ENCODE data around the gene PPCS. TPM values are rescaled to one million over a fixed set of nuclear protein-coding genes. Genes with fewer than 3 reads are reported as not detected.

The PPCS gene
- total RNA-seq, result 40.1 and 48.0 TPM in 2 replicates

GRCh38 chr1:42456010-42456753 lies at the start of gene PPCS, which contains the start of gene ZMYND12:
Gene PPCS (plus strand): TSS chr1:42456543. CDS start chr1:42456566, 23 bp downstream.
Gene ZMYND12 (minus strand): TSS chr1:42456022. CDS start chr1:42455997, 25 bp downstream.
- Mint-ChIP-seq H3K36me3 (ENCODE audit: low read depth) (peaks cover 34% of the 10 kb centered on the region), H3K9me3 (no peaks in the 10 kb centered on the region), H3K27ac (peak within 1 kb of the TSS; percentile 98), H3K27me3 (ENCODE audit: insufficient read depth) (no peaks in the 10 kb centered on the region), H3K4me3 (peak within 1 kb of the TSS; percentile 95), H3K4me1 (ENCODE audit: low read depth) (peaks cover 28% of the 10 kb centered on the region)
- peak; percentile 87 for DNase-seq (ENCODE audit: low spot score)
- intact Hi-C loops (cut with micrococcal nuclease), result loop anchor here (1.0 to 10.0 kb wide), 10 partner anchors 76 to 1477 kb away; partner anchors contain the start of genes C1orf50, CFAP57, CTPS1 and EBNA1BP2

GRCh38 chr1:42414551-42415496 lies 41.5 kb upstream of the PPCS start:
- H3K36me3 Mint-ChIP-seq (ENCODE audit: low read depth), result peaks cover 12% of the 10 kb centered on the region
- DNase-seq (ENCODE audit: low spot score), result no peak
- H3K9me3 Mint-ChIP-seq, result no peaks in the 10 kb centered on the region
- intact Hi-C loops (cut with micrococcal nuclease), result no loop called here
- no peak overlapping the region for H3K4me3 Mint-ChIP-seq
- no peaks in the 10 kb centered on the region for H3K27me3 Mint-ChIP-seq (ENCODE audit: insufficient read depth)
- no peaks in the 10 kb centered on the region for H3K4me1 Mint-ChIP-seq (ENCODE audit: low read depth)
- H3K27ac Mint-ChIP-seq, result no peak overlapping the region

GRCh38 chr1:42417166-42417565 lies 39.2 kb upstream of the PPCS start:
- no peak for DNase-seq (ENCODE audit: low spot score)
- no peaks in the 10 kb centered on the region for H3K9me3 Mint-ChIP-seq
- H3K27me3 Mint-ChIP-seq (ENCODE audit: insufficient read depth), result peaks cover 3% of the 10 kb centered on the region
- H3K36me3 Mint-ChIP-seq (ENCODE audit: low read depth), result peaks cover 9% of the 10 kb centered on the region
- H3K4me1 Mint-ChIP-seq (ENCODE audit: low read depth), result no peaks in the 10 kb centered on the region
- H3K4me3 Mint-ChIP-seq, result no peak overlapping the region
- intact Hi-C loops (cut with micrococcal nuclease), result no loop called here
- H3K27ac Mint-ChIP-seq, result no peak overlapping the region

GRCh38 chr1:42418516-42418915 lies 37.8 kb upstream of the PPCS start:
- peaks cover 3% of the 10 kb centered on the region for H3K27me3 Mint-ChIP-seq (ENCODE audit: insufficient read depth)
- DNase-seq (ENCODE audit: low spot score), result no peak
- intact Hi-C loops (cut with micrococcal nuclease), result no loop called here
- H3K4me3 Mint-ChIP-seq, result no peak overlapping the region
- H3K9me3 Mint-ChIP-seq, result no peaks in the 10 kb centered on the region
- no peak overlapping the region for H3K27ac Mint-ChIP-seq
- H3K4me1 Mint-ChIP-seq (ENCODE audit: low read depth), result no peaks in the 10 kb centered on the region
- H3K36me3 Mint-ChIP-seq (ENCODE audit: low read depth), result peaks cover 6% of the 10 kb centered on the region

- Mint-ChIP-seq H3K4me3 (no peak overlapping the region), H3K27ac (no peak overlapping the region)
- intact Hi-C loops (cut with micrococcal nuclease), result no loop called here
These were observed 37.1 kb upstream of the PPCS start for GRCh38 chr1:42419126-42419821.

GRCh38 chr1:42420121-42420520 lies 36.2 kb upstream of the PPCS start:
- H3K9me3 Mint-ChIP-seq, result no peaks in the 10 kb centered on the region
- no peak overlapping the region for H3K4me3 Mint-ChIP-seq
- peaks cover 3% of the 10 kb centered on the region for H3K27me3 Mint-ChIP-seq (ENCODE audit: insufficient read depth)
- H3K27ac Mint-ChIP-seq, result no peak overlapping the region
- intact Hi-C loops (cut with micrococcal nuclease), result no loop called here
- no peaks in the 10 kb centered on the region for H3K4me1 Mint-ChIP-seq (ENCODE audit: low read depth)
- DNase-seq (ENCODE audit: low spot score), result no peak
- peaks cover 3% of the 10 kb centered on the region for H3K36me3 Mint-ChIP-seq (ENCODE audit: low read depth)

More at GRCh38 chr1:42419126-42419821, 37.1 kb upstream of the PPCS start:
- DNase-seq (ENCODE audit: low spot score), result no peak
- no peaks in the 10 kb centered on the region for H3K4me1 Mint-ChIP-seq (ENCODE audit: low read depth)
- H3K9me3 Mint-ChIP-seq, result no peaks in the 10 kb centered on the region
- H3K27me3 Mint-ChIP-seq (ENCODE audit: insufficient read depth), result peaks cover 3% of the 10 kb centered on the region
- H3K36me3 Mint-ChIP-seq (ENCODE audit: low read depth), result peaks cover 6% of the 10 kb centered on the region

- no peak overlapping the region for H3K4me3 Mint-ChIP-seq
- no peaks in the 10 kb centered on the region for H3K4me1 Mint-ChIP-seq (ENCODE audit: low read depth)
- peaks cover 3% of the 10 kb centered on the region for H3K27me3 Mint-ChIP-seq (ENCODE audit: insufficient read depth)
- no peak for DNase-seq (ENCODE audit: low spot score)
- H3K36me3 Mint-ChIP-seq (ENCODE audit: low read depth), result no peaks in the 10 kb centered on the region
- H3K9me3 Mint-ChIP-seq, result no peaks in the 10 kb centered on the region
- H3K27ac Mint-ChIP-seq, result no peak overlapping the region
- intact Hi-C loops (cut with micrococcal nuclease), result no loop called here
These were observed 35.3 kb upstream of the PPCS start for GRCh38 chr1:42420911-42421585.

GRCh38 chr1:42422737-42423136 lies 33.6 kb upstream of the PPCS start:
- H3K9me3 Mint-ChIP-seq, result no peaks in the 10 kb centered on the region
- H3K27me3 Mint-ChIP-seq (ENCODE audit: insufficient read depth), result peaks cover 3% of the 10 kb centered on the region
- no peak overlapping the region for H3K4me3 Mint-ChIP-seq
- no peak for DNase-seq (ENCODE audit: low spot score)
- no peaks in the 10 kb centered on the region for H3K36me3 Mint-ChIP-seq (ENCODE audit: low read depth)
- H3K4me1 Mint-ChIP-seq (ENCODE audit: low read depth), result no peaks in the 10 kb centered on the region
- H3K27ac Mint-ChIP-seq, result no peak overlapping the region
- intact Hi-C loops (cut with micrococcal nuclease), result no loop called here

- no peak overlapping the region for H3K4me3 Mint-ChIP-seq
- H3K36me3 Mint-ChIP-seq (ENCODE audit: low read depth), result no peaks in the 10 kb centered on the region
- no peak overlapping the region for H3K27ac Mint-ChIP-seq
- intact Hi-C loops (cut with micrococcal nuclease), result no loop called here
- no peaks in the 10 kb centered on the region for H3K4me1 Mint-ChIP-seq (ENCODE audit: low read depth)
- H3K9me3 Mint-ChIP-seq, result no peaks in the 10 kb centered on the region
- peaks cover 3% of the 10 kb centered on the region for H3K27me3 Mint-ChIP-seq (ENCODE audit: insufficient read depth)
- no peak for DNase-seq (ENCODE audit: low spot score)
These were observed 32.7 kb upstream of the PPCS start for GRCh38 chr1:42423681-42424080.

- Mint-ChIP-seq H3K4me1 (ENCODE audit: low read depth) (no peaks in the 10 kb centered on the region), H3K9me3 (no peaks in the 10 kb centered on the region), H3K4me3 (no peak overlapping the region), H3K27ac (no peak overlapping the region), H3K27me3 (ENCODE audit: insufficient read depth) (peaks cover 3% of the 10 kb centered on the region), H3K36me3 (ENCODE audit: low read depth) (no peaks in the 10 kb centered on the region)
- no peak for DNase-seq (ENCODE audit: low spot score)
- intact Hi-C loops (cut with micrococcal nuclease), result no loop called here
These were observed 32.1 kb upstream of the PPCS start for GRCh38 chr1:42424201-42424600.

- Mint-ChIP-seq H3K27ac (no peak overlapping the region), H3K4me1 (ENCODE audit: low read depth) (peaks cover 11% of the 10 kb centered on the region), H3K4me3 (no peak overlapping the region), H3K36me3 (ENCODE audit: low read depth) (no peaks in the 10 kb centered on the region), H3K9me3 (no peaks in the 10 kb centered on the region), H3K27me3 (ENCODE audit: insufficient read depth) (no peaks in the 10 kb centered on the region)
- intact Hi-C loops (cut with micrococcal nuclease), result no loop called here
- DNase-seq (ENCODE audit: low spot score), result no peak
These were observed 29.1 kb upstream of the PPCS start for GRCh38 chr1:42427240-42427639.

- Mint-ChIP-seq H3K4me3 (no peak overlapping the region), H3K36me3 (ENCODE audit: low read depth) (no peaks in the 10 kb centered on the region), H3K9me3 (no peaks in the 10 kb centered on the region), H3K27ac (no peak overlapping the region), H3K4me1 (ENCODE audit: low read depth) (peaks cover 11% of the 10 kb centered on the region), H3K27me3 (ENCODE audit: insufficient read depth) (no peaks in the 10 kb centered on the region)
- DNase-seq (ENCODE audit: low spot score), result no peak
- intact Hi-C loops (cut with micrococcal nuclease), result no loop called here
These were observed 26.7 kb upstream of the PPCS start for GRCh38 chr1:42429603-42430002.
